ENCODE measurements around the gene ARGLU1.

Gene ARGLU1

DNA sequence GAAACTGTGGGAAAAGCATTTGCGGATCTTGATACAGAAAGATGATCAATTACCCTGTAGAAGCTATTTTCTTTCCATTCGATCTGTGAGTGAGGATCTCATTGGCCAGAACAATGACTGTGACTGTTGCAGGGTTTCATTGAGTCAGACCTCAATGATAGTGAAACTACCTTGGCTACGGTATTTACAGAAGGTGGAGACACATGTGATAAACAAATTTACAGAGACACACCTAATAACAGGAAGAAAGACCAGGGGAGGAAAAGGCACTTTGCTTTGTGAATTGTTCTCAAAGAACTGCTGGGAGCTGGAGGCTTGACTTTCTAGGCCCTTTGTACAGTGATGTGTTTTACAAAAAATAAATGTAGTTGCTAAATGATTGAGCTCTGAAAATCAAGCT lies 19.9 kb upstream of the ARGLU1 start:
- no peak for TF ChIP-seq ZFX (IDR thresholded peaks at IDR 0.05; ENCODE audit: borderline replicate concordance)
- TF ChIP-seq, protein P1, sequence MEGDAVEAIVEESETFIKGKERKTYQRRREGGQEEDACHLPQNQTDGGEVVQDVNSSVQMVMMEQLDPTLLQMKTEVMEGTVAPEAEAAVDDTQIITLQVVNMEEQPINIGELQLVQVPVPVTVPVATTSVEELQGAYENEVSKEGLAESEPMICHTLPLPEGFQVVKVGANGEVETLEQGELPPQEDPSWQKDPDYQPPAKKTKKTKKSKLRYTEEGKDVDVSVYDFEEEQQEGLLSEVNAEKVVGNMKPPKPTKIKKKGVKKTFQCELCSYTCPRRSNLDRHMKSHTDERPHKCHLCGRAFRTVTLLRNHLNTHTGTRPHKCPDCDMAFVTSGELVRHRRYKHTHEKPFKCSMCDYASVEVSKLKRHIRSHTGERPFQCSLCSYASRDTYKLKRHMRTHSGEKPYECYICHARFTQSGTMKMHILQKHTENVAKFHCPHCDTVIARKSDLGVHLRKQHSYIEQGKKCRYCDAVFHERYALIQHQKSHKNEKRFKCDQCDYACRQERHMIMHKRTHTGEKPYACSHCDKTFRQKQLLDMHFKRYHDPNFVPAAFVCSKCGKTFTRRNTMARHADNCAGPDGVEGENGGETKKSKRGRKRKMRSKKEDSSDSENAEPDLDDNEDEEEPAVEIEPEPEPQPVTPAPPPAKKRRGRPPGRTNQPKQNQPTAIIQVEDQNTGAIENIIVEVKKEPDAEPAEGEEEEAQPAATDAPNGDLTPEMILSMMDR (IDR thresholded peaks at IDR 0.05), result no peak
- H3K27ac ChIP-seq, result peak overlapping the region; percentile 25; the same call in 1 of the 2 replicates

- TF ChIP-seq, protein P1 (IDR thresholded peaks at IDR 0.05), result no peak
- no peak for TF ChIP-seq ZFX (IDR thresholded peaks at IDR 0.05; ENCODE audit: borderline replicate concordance)
- no peak overlapping the region for H3K27ac ChIP-seq
Observed at GRCh38 chr13:106586648-106587166, 18.8 kb upstream of the ARGLU1 start.

GRCh38 chr13:106581225-106581624 lies 13.3 kb upstream of the ARGLU1 start:
- H3K27ac ChIP-seq, result no peak overlapping the region
- TF ChIP-seq, protein P1 (IDR thresholded peaks at IDR 0.05), result no peak
- TF ChIP-seq ZFX (IDR thresholded peaks at IDR 0.05; ENCODE audit: borderline replicate concordance), result no peak

- TF ChIP-seq ZFX (IDR thresholded peaks at IDR 0.05; ENCODE audit: borderline replicate concordance), result no peak
- TF ChIP-seq, protein P1 (IDR thresholded peaks at IDR 0.05), result no peak
- no peak overlapping the region for H3K27ac ChIP-seq
Observed at GRCh38 chr13:106575896-106576295, 8.0 kb upstream of the ARGLU1 start.

GRCh38 chr13:106573868-106574267 lies 5.9 kb upstream of the ARGLU1 start:
- TF ChIP-seq ZFX (IDR thresholded peaks at IDR 0.05; ENCODE audit: borderline replicate concordance), result no peak
- TF ChIP-seq, protein P1 (IDR thresholded peaks at IDR 0.05), result no peak
- H3K27ac ChIP-seq, result no peak overlapping the region

DNA sequence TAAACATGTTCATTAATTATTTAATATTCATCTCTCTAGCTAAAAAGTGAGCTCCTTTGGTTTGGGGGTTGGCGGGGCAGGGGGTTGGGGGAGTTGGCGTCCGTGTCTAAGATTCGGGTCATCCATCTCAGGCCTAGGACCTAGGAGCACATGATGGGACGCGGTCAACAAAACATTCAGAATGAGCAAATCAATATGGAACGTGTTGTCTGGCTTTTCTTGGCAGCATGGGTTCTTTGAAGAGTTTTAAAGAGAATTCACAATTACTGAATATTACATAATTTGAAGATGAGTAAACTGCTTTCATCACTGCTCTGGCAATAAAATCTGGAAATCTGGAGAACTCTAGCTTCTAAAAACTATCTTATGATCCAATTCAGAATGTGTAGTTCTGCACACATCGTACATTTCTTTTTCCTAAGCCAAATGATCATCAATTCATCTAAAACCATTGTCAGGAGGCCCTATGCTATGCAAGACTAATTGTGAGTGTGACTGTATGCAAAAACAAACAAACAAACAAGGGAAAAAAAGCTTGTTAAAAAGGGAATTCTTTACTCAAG lies 5.4 kb upstream of the ARGLU1 start:
- TF ChIP-seq, protein P1 (IDR thresholded peaks at IDR 0.05), result no peak
- no peak for TF ChIP-seq ZFX (IDR thresholded peaks at IDR 0.05; ENCODE audit: borderline replicate concordance)

DNA sequence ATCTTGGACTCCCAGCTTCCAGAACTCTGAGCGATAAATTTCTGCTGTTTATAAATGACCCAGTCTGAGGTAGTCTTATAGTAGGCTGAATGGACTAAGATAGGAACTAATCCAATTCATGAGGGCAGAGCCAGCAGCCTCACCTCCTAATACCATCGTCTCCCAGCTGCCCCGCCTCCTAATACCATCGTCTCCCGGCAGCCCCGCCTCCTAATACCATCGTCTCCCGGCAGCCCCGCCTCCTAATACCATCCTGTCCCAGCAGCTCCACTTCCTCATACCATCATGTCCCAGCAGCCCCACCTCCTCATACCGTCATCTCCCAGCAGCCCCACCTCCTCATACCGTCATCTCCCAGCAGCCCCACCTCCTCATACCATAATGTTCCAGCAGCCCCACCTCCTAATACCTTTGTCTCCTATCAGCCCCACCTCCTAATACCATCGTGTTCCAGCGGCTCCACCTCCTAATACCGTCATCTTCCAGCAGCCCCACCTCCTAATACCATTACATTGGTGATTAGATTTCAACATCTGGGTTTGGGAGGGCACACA lies 2.4 kb upstream of the ARGLU1 start:
- 0 out of 2 replicates have a peak overlapping the region, but pooled peaks have one; percentile 33 for H3K27ac ChIP-seq
- no peak for TF ChIP-seq ZFX (IDR thresholded peaks at IDR 0.05; ENCODE audit: borderline replicate concordance)
- TF ChIP-seq, protein P1 (IDR thresholded peaks at IDR 0.05), result no peak

More for the DNA sequence above, 5.4 kb upstream of the ARGLU1 start:
- no peak overlapping the region for H3K27ac ChIP-seq

Data from 22Rv1 (cell line).